M059J (cell line): Measurements from ENCODE around the gene THPO. TPM values are rescaled to one million over a fixed set of nuclear protein-coding genes. Genes with fewer than 3 reads are reported as not detected.

ENCODE experiments used
- DNase-seq: peaks from one replicate; pipeline ENCODE4 v3.0.0-alpha.2; 2012; ENCODE audit warnings: low read depth
- total RNA-seq: library from RNA; depleted of rRNA; stranded (reverse); fragments of >200 nt; shearing (Covaris generic); gene quantifications from 2 replicates; pipeline ENCODE4 v1.2.3, GENCODE V29; 2014; rRNA removed

Gene THPO
- total RNA-seq = not detected in 2 replicates

DNA sequence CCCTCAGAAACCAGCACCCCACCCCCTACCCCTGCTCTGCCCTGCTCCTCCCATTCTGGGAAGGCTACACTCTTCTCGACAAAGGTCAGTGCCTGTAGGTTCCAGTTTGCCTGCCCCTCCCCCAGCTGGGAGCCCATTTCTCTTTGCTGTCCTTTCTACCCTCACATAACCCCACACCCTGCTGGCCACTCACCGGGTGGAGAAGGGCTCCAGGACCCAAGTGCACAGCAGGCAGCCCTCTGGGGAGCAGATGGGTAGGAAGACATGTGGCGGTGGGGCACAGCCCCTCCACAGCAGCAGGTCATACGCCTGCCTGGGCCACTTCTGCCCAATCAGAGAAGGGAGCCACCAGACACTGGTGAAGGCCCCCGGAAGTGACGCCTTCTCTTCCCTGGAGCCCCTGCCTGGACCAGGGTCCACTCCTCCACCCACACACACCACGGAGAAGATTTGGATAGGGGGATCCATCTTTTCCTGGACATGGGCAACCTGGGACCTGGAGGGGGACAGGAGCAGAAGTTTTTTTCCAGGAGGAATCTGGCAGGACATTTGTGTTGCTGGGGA, at the start of gene THPO:
Gene THPO (minus strand): TSS at position 326 of the 564 bp plus-strand sequence. CDS start 1,948 bp downstream, outside the sequence.
- DNase-seq = no peak

DNA sequence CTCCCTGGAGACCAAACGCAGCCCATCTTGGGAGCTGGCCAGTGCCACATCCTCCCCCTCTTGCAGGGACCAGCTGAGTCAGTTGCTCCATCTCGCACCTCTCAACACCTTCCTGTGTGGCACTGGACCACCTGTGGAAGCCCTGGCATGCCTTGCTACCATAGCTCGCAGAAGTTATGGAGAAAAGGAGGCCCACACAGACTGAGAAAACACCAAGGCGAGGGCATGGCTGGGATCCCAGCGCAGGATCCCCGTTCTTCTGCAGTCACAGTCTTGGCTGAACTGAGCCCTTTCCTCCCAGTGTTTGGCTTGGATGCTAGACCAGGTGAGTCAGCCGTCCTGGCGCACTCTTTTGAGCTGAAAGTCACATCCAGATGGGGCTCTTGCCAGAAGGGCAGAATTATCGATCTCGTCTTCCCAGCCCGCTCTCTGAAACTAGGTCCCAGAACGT, 48.7 kb upstream of the THPO start:
- peak; percentile 29 for DNase-seq

DNA sequence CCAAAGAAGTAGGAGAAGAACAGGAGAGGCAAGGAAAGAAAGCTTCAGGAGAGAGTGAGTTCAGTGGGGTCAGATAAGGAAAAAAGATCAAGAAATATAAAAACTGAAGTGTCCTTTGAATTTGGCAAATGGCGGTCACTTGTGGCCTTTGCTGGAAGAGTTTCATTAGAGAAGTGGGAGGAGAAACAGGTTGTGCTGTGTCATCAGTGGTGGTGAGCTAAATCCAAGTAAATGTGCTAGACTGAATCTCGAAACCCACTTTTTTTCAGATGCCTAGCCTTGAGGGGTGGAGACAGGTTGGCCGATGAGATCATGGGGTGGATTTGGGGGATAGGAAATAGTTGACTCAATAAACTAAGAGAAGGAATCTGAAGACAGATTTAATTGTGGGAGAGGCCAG, 45.6 kb upstream of the THPO start:
- no peak for DNase-seq

DNA sequence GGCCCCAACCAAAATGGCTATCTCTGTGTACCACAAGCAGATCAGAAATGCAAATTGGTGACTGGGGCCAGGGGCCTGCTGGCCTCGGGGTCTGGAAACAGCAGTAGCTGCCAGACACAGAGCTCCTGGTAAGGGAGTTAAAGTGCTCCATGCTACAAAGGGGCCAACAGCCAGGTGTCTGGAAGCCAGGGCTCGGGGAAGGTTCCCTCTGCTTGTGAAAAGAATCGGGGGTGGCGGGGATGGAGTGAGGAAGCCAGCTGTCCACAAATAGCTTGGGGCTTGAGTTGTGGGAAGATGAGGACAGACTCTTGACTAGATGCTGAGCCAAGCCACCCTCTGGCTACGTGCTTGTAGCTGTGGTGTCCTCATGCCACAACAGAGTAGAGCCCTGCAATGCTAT, 41.2 kb upstream of the THPO start:
- no peak for DNase-seq

DNA sequence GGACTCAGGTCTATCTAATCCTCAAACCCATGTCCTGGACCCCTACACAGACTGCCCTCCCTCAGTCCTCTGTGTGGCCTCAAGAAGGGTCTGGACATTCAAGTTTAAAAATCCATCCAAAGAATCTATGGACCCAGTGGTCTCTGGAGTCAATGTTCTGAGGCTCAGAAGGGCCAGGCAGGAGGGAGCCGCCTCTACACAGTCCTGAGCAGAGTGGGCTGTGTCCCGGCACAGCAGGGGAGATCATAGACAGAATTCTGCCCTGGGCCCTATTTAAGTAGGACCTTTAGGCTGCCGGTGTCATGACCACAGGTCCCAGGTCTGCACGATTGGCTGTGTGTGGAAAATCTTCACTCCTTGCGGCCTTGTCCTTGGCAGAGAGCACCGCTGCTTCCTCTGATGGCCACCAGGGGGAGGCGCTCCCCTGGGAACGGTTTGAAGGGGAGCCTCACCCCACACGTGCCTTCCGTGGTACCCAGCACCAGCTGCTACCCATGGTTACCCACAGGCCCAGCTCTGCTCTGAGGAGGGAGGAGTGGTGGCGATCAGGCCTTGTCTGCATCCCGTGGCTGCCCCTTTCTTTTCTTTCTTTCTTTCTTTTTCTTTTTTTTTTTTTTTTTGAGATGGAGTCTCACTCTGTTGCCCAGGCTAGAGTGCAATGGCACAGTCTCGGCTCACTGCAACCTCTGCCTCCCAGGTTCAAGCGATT, 39.8 kb upstream of the THPO start:
- peak; percentile 65 for DNase-seq

DNA sequence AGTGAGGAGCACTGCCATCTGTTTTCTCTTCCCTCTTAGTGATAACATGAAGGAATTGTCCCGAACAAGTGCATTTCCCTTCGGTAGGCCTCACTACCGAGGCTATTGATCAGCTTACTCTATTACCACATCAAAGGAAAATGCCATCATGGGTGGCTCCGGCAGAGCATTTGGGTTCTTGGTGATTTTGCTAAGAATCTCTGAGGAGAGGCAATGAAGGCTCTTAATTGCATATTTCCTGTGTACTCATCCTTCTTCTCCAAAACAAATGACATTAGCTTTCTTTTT, 37.1 kb upstream of the THPO start:
- DNase-seq = no peak

DNA sequence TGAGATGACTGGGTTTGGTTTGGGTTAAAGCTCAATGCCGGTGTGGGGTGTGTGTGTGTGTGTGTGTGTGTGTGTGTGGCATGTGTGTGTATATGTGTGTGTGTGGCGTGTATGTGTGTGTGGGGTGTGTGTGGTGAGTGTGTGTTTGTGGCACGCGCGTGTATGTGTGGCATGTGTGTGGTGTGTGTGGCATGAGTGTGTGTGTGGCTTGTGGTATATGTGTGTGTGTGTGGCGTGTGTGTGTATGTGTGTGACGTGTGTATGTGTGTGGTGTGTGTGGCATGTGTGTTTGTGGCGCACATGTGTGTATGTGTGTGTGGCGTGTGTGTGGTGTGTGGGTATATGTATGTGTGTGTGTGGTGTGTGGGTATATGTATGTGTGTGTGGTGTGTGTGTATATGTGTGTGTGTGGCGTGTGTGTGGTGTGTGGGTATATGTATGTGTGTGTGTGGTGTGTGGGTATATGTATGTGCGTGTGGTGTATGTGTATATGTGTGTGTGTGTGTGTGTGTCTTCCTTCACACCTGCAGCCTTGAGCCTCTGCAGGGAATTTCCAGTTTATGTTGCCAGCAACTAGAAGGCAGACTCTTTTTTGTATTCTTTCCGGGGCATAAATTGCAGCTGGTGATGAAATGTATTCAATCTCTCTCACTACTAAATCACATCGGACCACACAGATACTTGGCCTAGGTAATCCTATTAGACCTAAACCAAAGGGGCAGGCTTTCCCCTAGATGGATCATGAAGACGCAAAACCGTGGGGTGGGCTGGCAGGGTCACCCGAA, 36.6 kb upstream of the THPO start:
- DNase-seq = no peak

DNA sequence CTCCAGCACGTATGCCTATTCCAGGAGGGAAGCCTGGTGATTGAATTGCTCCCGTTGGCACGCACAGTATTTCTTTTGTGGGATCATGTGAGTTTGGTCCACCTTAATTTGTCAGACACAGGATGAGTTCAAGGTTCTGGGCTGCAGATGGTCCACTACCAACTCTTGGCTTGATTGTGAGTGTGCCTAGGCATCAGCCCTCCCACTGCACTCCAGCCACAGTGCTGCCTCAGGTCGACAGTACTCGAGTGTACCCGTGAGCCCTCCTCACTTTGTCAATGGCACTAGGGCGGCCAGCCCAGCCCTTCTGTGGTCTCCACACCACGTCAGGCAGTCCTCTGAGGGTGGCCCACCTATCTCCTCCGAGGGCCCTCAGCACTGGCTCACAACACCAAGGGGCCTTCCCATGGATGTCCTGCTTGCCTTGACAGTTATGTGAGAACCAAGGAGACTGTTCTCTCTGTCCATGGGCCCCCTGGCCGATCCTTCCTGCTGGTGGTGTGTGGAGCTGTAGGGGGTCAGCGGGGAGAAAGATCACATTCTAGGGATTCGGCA, 32.0 kb upstream of the THPO start:
- DNase-seq = no peak

DNA sequence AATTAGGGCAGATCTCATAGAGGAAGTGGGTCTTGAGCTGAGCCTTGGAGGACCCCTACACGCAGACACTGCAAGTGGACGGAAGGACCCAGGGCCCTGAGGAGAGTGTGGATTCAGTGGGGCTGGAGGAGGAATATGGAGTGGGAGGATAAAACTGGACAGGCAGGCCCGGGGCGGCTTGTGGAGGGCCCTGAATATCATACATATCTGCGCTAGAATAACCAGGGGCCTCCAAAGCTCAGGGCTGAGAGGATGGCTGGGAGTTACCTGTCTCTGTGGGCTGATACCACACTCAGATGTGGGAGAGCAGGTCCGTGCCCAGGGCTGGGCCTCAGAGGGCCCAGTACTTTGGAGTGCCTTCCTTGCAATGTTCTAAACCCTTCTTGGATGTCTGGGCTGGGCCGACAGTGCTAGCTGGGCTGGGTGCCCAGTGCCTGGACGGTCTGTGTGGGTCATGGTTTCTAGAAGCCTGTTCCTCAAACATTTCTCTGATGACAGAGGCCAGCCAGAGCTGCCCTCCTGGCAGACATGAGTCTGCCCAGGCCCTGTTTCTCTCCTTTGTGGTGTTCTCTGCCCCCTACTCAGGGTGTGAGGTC, 31.4 kb upstream of the THPO start:
- DNase-seq = no peak

DNA sequence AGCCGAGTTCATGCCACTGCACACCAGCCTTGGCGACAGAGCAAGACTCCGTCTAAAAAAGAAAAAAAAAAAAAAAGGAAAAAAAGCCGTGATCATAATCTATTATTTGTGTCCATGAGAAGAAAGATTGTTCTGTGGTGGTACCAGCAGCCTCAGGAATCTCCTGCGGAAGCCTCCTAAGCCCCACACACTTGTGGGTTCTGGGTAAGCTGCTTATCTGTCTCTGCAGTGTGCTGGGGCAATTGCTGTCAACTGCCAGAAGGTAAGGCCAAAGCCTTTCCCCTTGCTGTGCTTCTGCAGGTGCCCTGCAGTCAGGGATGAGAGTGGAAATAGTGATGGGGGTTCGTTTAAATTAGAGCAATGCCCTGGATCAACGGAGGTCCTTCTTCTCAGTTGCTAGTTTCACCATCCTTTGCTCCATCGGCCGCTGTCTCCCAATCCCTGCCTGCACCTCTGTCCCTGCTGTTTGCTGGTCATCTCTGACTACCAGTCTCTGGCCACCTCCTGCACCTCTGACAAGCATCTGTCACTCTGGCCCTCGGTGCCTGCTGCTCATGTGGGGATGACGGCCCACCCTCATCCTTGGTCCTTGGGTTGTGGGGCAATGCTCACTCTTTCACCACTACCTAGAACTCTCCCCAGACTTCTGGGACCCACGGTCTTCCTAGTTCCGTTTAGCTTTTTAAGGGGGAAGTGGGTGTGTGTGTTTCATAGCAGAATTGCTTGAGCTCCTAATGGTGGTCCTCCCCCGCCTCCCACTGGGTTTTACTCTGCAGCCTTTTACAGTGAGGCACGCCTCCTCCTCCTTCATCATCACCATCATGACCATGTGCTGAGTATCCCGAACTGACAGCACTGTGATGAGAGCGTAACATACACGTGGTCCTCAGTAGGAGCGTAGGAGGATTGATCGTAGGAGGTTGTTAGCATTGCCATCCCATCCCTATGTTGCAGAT, 27.3 kb upstream of the THPO start:
- no peak for DNase-seq

DNA sequence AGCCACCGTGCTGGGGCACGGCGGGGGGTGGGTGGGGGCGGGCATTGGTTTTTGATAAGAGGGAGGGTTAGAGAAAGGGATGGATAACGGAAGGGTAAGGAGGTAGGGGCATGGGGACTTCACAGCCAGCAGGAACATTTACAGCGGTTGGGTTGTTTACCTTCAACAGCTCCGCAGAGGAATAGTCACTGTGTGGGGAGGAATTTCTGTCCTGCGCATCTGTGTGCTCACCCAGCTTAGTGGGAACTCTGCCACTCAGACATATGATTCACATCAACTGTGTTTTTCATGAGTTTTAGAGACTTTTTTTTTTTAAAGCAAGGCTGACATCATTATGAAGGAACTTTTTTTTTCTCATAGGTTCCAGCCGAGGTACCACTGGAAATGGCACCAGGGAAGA, 21.4 kb upstream of the THPO start:
- peak; percentile 84 for DNase-seq

DNA sequence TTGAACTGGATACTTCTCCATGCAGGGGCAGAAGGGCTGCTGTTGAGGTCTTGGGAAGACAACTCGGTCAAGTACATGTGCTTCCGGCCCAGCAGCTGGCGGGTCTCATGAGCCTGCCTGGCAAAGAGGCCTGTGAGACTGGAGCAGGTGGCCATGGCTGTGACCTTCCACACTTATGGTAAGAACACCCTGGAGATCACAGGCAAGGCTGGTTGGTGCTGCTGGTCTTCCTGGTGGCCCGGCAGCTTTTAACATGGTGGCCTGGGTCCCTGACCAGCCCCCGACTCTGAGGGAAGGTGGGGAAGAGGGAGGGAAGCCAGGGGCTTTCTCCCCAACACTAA, 17.3 kb upstream of the THPO start:
- DNase-seq = no peak

DNA sequence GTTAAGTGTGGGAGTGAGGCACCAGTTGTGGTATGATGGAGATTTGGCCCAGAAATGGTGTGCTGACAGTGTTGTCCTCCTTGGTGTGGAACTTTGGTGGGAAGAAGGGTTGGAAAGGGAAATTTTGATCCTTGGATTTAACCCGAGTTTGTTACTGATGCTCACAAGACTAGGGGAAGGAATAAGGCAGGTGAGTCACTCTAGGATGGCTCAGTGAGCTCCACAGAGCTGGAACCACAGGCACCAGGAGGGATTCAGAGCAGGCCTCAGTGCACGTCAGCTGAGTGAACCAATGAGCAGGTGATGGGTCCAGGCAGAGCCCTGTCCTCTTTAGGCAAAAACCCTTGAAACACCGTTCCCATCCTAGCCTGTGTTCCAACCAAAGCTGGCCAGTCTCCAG, 13.3 kb upstream of the THPO start:
- no peak for DNase-seq

DNA sequence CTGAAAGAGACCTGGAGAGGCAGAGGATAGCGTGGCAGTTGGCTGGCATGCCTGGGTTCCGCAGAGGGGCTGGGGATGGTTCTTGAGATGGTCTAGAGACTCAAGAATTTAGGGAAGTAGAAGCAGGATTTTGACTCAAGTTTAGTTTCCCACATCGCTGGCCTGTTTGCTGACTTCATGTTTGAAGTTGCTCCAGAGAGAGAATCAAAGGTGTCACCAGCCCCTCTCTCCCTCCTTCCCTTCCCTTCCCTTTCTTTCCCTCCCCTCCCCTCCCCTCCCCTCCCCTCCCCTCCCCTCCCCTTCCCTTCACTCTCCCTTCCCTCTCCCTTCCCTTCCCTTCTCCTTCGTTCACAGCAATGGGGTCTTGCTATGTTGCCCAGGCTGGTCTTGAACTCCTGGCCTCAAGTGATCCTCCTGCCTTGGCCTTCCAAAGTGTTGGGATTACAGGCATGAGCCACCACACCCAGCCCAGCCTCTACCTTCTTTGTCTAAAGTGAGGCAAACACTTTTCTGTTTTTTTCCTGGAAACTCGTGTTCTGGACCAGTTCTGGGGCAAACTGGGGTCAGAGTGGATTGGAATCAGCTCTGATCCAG, 12.0 kb upstream of the THPO start:
- DNase-seq = no peak

DNA sequence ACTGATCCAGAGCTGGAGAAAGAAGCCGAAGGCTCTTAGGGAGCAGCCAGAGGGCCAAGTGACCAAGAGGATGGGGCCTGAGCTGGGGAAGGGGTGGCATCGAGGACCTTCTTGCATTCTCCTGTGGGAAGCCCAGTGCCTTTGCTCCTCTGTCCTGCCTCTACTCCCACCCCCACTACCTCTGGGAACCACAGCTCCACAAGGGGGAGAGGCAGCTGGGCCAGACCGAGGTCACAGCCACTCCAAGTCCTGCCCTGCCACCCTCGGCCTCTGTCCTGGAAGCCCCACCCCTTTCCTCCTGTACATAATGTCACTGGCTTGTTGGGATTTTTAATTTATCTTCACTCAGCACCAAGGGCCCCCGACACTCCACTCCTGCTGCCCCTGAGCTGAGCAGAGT, 11.4 kb upstream of the THPO start:
- DNase-seq = no peak

DNA sequence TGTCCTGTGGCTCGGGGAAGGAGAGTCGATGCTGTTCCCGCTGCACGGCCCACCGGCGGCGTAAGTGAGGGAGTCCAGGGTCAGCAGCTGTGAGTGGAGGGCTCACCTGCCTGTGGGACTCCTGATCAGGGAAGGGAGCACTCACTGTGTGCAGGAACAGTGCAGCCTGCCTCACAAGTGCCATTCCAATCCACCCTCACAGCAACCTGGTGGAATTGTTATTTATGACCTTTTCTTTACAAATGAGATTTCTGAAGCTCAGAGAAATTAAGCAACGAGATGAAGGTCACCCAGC, 10.9 kb upstream of the THPO start:
- DNase-seq = no peak

DNA sequence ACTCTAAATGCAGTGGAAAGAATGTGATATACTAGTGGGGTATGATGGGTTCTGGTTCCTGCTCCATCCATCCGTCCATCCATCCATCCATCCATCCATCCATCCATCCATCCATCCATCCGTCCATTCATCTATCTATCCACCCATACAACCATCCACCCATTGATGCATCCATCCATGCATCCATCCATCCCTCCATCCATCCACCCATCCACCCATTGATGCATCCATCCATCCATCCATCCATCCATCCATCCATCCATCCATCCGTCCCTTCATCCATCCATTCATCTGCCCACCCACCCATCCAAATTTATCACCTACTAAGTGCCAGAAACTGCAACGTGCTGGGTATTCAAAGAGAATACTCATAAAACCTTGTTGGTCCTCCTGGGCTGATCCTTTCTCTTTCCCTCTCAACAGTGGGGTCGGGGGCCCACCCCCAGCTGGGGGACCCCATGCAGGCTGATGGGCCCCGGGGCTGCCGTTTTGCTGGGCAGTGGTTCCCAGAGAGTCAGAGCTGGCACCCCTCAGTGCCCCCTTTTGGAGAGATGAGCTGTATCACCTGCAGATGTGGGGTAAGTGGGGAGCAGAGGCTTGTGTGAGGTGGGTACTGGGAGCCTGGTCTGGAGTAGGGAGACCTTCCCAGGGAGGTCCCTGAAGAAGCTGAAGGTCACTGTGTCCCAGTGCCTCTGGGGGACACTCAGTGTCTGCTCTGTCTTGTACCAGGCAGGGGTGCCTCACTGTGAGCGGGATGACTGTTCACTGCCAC, 10.3 kb upstream of the THPO start:
- DNase-seq = no peak

DNA sequence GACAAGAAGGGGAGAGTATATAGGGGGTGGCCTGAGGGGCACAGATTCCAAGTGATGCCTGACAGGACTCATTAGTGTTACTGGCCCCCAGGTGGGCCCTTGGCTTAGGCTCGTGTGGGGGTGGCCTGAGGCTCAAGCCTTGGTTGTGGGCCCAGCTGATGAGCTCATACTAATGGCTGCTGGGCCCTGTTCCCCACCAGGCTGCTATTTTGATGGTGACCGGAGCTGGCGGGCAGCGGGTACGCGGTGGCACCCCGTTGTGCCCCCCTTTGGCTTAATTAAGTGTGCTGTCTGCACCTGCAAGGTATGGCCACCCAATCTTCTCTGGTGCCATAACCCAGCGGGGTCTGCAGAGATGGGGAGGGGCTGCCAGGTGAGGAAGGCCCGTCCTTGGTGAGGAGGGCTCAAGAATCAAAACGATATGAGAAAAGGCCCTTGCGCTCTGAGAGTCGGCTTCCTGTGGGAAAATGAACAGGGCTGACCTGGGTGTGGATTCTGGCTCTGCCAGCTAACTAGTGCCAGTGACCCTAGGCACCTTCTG, 9.2 kb upstream of the THPO start:
- no peak for DNase-seq

DNA sequence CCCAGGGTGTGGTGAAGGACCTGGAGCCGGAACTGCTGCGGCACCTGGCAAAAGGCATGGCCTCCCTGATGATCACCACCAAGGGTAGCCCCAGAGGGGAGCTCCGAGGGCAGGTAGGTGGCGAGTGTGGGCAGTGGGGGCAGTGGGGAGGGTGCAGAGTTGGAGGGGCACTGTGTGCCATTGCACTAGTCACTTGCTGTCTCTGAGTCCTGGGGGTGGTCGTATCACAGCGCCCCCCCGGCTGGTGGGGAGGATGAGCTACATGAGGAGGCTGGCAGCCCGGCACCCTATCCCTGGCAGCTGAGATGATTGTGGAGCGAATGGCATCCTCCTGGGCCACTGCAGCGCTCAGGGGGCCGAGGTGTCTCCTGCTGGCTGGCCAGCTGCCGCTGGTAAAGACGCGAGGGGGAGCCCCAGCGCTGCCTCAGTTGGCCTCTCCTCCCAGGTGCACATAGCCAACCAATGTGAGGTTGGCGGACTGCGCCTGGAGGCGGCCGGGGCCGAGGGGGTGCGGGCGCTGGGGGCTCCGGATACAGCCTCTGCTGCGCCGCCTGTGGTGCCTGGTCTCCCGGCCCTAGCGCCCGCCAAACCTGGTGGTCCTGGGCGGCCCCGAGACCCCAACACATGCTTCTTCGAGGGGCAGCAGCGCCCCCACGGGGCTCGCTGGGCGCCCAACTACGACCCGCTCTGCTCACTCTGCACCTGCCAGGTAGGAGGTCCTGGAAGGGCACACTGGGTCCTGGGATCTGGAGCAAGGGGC, 8.2 kb upstream of the THPO start:
- no peak for DNase-seq
